GM10266 (cell line): Measurements from ENCODE around the gene MSRB3.

ENCODE experiments used
- DNase-seq: peaks from one replicate; pipeline ENCODE4 v3.0.0; 2012; ENCODE audit errors: extremely low spot score
- TF ChIP-seq, protein P1 (sequence below): IDR thresholded peaks from 2 replicates; pipeline ENCODE4 v1.5.1; 2012; ENCODE audit warnings: mild to moderate bottlenecking, low read depth; ENCODE audit not compliant: control insufficient read depth, insufficient read depth; ENCODE audit errors: missing control alignments

Gene MSRB3

DNA sequence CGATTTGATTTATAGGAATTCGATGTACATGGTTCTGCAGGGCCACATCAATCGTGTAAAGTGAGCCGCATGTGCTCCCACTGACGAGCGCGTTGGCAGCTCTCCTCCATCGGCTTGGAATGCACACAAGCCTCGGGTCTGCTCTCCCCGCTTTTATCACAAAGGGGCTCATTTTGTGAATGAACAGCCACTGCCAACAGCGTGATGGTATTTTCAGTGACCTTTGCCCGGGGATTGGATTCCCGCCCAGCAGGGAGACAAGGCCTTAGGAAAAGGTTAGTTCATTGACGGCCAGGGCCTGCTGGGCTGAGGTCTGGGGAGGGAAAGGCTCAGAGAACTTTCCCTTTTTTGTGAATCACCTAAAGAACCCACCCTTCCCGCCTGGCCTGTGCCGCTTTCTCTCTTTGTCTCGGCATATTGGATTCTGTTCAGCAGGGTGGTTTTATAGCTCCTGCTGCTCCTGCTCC is 232.1 kb downstream of the MSRB3 start:
- no peak for DNase-seq
- TF ChIP-seq, protein P1, sequence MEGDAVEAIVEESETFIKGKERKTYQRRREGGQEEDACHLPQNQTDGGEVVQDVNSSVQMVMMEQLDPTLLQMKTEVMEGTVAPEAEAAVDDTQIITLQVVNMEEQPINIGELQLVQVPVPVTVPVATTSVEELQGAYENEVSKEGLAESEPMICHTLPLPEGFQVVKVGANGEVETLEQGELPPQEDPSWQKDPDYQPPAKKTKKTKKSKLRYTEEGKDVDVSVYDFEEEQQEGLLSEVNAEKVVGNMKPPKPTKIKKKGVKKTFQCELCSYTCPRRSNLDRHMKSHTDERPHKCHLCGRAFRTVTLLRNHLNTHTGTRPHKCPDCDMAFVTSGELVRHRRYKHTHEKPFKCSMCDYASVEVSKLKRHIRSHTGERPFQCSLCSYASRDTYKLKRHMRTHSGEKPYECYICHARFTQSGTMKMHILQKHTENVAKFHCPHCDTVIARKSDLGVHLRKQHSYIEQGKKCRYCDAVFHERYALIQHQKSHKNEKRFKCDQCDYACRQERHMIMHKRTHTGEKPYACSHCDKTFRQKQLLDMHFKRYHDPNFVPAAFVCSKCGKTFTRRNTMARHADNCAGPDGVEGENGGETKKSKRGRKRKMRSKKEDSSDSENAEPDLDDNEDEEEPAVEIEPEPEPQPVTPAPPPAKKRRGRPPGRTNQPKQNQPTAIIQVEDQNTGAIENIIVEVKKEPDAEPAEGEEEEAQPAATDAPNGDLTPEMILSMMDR = no peak

DNA sequence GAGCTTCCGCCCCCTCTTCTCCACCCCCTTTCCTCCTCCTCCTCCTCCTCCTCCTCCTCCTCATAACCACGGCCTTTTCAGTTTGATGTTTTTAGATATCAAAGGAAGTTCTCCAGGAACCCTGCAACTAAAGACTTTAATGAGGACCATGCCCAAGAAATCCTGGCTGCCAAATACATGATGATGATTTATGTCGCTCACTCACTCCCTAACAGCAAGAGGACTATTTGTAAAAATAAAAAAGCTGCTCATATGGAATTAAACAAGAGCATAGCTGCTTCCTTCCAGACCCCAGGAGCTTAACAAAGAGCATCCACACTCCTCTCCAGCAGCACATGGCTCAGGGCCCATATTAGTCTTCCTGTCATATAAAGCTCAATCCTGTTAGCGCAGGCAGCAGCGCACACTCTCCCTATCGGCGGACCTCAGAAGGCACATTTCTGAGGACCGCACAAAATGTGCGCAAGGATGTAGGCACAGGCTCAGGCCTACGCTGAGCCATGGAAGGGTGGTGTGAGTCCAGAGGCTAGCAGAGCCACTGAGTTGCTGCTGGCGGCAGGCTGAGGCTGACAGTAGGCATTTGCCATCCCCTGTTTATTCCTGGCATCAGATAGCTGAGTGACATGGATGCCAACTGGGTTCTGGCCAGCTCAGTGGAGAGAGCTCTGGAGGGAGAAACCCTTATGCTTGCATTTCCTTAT is 232.8 kb downstream of the MSRB3 start:
- no peak for DNase-seq
- TF ChIP-seq, protein P1 = no peak

DNA sequence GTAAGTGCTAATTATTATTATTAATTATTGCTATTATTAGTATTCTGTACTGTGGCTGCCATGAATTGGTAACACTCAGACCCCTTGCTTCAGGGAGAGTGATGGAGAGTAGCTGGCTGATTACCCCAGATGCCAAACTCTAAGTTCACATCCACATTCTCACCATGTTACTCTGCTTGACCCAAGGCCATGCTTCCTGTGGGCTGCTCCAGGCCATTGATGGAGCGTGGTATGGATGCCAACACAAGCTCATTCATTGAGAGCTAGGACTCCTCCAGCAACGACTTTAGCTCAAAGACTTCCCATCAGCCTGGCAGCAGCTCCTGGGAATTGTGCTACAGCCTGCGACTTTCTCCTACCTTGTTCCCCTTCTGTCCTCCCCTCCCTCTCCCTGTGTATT is 233.4 kb downstream of the MSRB3 start:
- TF ChIP-seq, protein P1 = no peak

More for the DNA sequence above, 233.4 kb downstream of the MSRB3 start:
- no peak for DNase-seq
